ENCODE results near the gene ACSM5.
A peak's percentile ranks its signal among the peaks of the same experiment; 100 is the strongest.

Gene ACSM5

DNA sequence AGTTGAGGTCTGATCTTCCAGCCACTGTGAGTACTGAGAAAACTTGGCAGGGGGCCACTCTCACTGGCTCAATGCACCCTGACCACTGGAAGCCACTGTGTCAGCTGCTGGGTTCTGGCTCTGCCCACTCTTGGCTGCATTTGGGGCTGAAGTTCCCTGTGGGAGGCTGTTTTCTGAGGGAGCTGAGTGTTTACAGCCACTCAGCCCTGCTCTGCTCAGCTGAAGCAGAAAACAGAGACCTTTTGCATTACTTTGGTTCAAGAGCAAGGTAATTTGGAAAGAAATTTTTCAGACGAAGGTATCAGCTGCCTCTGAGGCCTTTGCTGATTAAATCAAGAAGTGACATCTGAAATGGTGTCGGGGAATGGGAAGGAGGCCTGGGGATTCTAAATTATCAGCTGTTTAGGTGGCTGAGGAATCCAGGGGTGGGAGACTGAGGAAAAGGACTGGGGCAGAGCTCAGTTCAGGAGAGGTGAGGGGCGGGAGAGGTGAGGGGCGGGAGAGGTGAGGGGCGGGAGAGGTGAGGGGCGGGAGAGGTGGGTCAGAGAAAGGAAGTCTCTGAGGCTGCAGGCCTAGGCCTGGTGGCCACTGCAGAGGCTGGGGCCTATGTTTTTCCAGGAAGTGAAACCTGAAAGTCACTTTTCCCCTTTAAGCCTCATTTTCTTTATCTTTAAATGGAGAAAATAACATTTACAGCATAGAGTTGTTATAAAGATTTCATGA, at the start of gene ACSM5:
Gene ACSM5, plus strand, starts transcription at position 137 of the 723 bp plus-strand sequence. CDS start 1,951 bp downstream, outside the sequence.
- DNase-seq (ENCODE audit: low read depth in 2 of 2) = no peak

GRCh38 chr16:20359997-20360396, 49.3 kb upstream of the ACSM5 start:
- DNase-seq (ENCODE audit: low read depth in 2 of 2) = no peak

GRCh38 chr16:20363191-20363590, 46.1 kb upstream of the ACSM5 start:
- DNase-seq (ENCODE audit: low read depth in 2 of 2) = no peak

DNA sequence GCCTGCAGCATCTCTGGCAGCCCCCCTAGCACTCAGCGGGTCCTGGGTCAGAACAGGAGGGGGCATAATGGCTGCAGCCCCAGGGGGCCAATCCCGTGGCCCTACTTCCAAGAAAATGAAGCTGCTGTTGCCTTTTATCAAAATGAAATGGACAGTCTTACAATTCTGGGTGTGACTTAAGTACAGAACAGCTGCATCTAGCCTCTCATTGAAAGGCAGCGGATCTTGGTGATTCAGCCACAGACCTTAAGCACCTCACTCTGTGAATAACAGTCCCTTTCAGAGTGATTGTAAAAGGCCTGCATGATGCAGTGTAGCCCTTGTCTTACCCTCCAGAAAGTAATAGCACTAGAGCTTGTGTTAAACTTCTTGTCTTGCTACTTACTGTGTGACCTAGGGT, 45.3 kb upstream of the ACSM5 start:
- DNase-seq (ENCODE audit: low read depth in 2 of 2) = no peak

- DNase-seq (ENCODE audit: low read depth in 2 of 2) = no peak
Measured at GRCh38 chr16:20369452-20370054, 39.8 kb upstream of the ACSM5 start.

DNA sequence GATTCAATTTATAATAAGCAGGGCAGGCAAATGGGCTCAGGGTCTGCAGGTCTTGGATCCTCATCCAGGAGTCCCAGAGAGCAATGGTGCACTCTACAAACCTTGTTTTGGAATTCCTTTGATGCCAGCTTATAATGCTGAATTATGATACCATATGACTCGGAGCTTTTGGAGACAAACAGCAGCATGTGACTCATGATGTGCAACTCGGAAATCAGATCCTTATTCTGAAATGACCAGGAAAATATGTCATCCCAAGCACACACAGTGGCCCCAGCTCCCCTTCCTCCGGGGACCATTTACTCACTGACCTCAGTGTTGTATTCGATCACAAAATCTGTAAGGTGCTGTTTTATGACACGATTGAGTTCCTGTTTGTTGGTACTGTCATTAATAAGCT, 36.6 kb upstream of the ACSM5 start:
- no peak for DNase-seq (ENCODE audit: low read depth in 2 of 2)

- no peak for DNase-seq (ENCODE audit: low read depth in 2 of 2)
Measured at GRCh38 chr16:20377181-20377580, 32.2 kb upstream of the ACSM5 start.

GRCh38 chr16:20380782-20381181, 28.6 kb upstream of the ACSM5 start:
- DNase-seq (ENCODE audit: low read depth in 2 of 2) = no peak

DNA sequence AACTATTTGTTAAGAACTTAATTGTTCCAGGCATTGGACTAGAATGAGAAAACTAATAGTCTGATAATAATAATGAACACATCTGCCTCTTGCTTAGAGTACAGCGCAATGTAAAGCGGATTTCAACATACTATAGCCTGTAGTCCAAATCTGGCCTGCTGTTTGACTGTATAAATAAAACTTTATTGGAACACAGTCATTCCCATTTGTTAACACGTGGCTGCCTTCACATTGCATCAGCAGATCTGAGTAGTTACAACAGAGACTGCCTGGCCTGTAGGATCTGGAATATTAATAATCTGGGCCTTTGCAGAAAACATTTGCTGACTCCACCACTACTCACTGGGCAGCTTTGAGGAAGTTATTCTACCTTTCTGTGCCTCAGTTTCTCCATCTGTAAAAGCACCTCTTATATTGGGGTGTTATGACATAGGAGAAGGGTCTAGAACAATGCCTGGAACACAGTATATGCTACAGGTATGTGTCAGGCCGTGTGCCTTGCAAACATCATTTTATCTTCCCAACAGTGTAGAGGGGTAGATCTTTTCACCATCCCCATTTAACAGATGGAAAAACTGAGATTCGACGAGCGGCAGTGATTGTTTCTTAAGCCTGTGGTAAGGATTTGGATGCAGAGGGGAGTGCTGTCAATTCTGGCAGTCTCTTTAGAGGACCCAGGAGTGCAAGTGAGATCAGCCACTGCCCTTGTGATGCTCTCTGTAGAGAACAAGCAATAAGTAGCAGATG, 27.0 kb upstream of the ACSM5 start:
- no peak for DNase-seq (ENCODE audit: low read depth in 2 of 2)

- peak; percentile 6 to 19 for DNase-seq (ENCODE audit: low read depth in 2 of 2)
Measured at GRCh38 chr16:20383106-20384029, 26.0 kb upstream of the ACSM5 start.

GRCh38 chr16:20385844-20386832, 23.2 kb upstream of the ACSM5 start:
- DNase-seq (ENCODE audit: low read depth in 2 of 2) = peak; percentile 2 to 16

DNA sequence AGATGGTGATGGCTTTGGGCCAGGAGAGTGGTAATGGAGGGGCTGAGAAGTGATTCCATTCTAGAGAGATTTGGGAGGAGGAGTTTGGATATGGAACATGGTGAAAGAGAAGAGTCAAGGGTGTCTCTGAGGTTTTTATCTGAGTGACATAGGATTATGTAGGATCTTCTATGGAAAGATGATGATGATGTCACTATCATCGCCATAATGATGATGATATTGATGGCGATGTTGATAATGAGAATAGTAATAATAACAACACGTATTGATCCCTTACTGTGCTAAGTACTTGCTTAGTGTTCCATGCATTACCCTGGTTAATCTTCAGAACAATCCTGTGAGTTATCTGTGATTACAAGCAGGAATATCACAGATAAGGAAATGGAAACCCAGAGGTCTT, 21.4 kb upstream of the ACSM5 start:
- no peak for DNase-seq (ENCODE audit: low read depth in 2 of 2)

- no peak for DNase-seq (ENCODE audit: low read depth in 2 of 2)
Measured at GRCh38 chr16:20388854-20389253, 20.5 kb upstream of the ACSM5 start.

DNA sequence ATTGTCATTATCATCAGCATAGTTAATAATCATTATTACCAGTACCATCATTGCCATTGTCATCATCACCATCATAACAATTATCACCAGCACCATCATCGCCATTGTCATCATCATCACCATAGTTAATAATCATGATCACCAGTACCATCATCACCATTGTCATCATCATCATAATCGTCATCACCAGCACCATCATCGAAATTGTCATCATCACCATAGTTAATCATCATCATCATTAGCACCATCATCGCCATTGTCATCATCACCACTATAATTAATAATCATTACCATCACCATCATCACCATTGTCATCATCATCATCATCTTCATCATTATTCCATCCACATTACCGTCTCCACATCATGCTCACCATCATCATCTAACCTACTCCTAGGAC, 18.3 kb upstream of the ACSM5 start:
- DNase-seq (ENCODE audit: low read depth in 2 of 2) = no peak

DNA sequence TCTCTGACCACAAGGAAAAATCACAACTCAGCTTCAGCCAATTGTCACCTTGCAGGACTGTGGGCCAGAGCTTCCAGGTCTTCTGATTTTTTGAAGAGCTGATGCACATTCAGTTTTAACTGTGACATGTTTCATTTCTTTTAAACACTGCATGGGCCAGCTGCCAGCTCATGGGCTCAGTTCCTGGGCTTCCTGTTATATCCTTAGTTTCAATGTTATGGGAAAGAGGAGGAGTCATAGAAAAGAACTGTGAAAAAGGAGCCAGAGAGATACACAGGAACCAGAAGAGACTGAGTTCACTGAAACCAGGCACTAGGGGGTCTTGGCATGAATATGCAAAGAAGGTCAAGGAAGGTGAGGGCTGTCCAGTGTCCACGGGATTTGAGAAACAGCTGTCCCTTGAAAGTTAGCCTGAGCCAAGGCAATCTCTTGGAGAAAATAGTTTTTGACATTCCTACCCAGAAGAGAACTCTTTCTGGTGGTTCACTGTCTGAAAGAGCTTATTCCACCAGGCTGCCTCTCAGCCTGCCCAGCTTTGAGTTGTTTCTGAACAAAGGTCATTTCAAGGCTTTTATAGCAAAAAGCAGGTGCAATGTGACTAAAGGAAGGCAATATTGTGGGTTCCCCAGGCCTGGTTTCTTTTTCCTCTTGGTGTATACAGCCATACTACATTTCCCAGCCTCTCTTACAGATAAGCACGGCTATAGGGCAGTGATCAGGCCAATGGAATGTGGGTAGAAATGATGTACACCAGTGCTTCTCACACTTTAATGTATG, 15.3 kb upstream of the ACSM5 start:
- no peak for DNase-seq (ENCODE audit: low read depth in 2 of 2)

- DNase-seq (ENCODE audit: low read depth in 2 of 2) = no peak
Measured at GRCh38 chr16:20395946-20396345, 13.4 kb upstream of the ACSM5 start.

GRCh38 chr16:20396846-20397467, 12.4 kb upstream of the ACSM5 start:
- no peak for DNase-seq (ENCODE audit: low read depth in 2 of 2)

DNA sequence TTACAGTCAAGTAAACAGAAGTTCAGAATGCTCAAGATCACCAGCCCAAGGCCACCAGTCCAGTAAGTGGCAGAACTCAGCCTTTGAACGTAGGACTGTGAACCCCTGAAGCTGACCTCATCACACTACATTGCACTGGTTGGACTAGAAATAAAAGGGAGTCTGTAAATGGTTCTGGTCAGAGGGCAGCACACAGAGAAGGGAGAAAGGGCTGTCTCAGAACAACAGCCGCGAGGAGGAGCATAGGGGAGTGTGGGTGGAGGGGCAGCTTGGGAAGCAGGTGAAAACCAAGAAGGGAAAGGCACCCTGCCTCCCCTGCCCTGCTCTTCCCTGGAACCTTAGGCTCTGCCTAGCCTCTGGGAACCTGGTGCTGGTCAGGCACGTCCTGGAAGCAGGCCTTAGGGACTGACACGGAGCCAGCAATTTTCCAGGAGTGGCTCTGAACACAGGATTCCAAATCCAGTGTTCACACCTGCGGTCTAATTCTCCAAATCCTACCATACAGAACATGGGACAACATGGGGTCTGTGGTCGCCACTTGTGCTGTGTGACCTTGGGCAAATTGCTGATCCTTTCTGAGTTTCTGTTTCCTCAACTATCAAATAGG, 11.8 kb upstream of the ACSM5 start:
- no peak for DNase-seq (ENCODE audit: low read depth in 2 of 2)

GRCh38 chr16:20398603-20399002, 10.7 kb upstream of the ACSM5 start:
- no peak for DNase-seq (ENCODE audit: low read depth in 2 of 2)

All from stimulated activated CD8-positive, alpha-beta memory T cell treated with anti-CD3 and anti-CD28 coated beads, Interleukin-15, amount 100 ng/mL, for 48 hours (primary cell).